Measurements from ENCODE around the gene SLC16A6.
"Not testable (repeated sequence)": the region's sequence is repeated elsewhere in the genome, so short reads cannot be mapped to it uniquely, and the experiment has no call there.

SLC16A6 gene

DNA sequence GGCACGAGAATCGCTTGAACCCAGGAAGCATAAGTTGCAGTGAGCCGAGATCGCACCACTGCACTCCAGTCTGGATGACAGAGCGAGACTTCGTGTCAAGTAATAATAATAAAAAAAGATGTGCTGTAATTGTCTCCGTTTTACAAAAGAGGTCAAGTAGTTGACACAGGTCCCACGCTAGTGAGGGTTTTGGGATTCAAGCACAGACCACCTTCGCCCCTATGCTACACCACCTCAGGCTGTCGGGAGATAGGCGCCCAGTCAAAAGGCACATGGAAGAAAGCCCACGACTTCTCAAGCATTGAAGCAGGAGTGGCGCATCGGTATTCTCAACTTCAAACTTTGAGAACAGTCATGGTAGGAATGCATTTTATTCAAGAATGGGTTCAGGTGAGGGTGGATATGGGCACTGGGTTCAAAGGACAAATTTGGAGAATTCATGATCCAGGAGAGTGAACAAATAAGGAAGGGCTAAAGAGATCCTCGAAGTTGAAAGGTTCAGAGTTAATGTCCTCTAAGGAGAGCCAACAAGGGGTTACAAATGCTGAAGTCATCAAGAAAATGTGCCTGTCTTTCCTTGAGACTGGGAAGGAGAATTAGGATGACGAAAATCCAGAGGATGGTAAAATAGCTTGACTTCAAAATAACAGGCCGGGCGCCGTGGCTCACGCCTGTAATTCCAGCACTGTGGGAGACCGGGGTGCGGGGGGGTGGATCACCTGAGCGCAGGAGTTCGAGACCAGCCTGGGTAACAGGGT lies 44.5 kb downstream of the SLC16A6 start:
- DNase-seq, result no peak

DNA sequence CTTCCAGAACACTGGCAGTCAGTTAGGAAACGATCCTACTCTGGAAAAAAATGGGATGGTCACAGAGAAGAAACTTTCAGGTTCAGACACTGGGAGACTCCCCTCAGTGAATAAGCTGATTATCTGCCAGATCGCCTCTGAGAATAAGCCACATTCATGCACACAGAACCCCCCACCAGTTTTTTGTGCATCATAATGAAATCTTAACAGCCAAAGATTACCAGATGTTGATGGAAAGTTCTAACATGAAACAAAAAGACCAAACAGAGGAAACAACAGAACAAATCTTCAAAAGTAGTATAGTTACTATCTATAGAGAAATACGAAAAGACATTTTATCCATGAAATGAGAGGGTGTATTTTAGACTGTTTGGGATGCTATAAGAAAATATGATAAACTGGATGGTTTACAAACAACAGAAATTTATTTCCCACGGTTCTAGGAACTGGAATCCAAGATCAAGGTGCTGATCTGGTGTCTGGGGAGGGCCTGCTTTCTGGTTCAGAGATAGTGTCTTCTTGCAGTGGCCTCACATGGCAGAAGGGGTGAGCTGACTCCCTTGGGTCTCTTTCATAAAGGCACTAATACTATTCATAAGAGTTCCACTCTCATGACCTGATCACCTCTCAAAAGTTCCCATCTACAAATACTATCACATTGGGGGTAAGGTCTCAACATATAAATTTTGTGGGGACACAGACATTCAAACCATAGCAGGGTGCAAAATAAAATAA lies 51.1 kb downstream of the SLC16A6 start:
- no peak for DNase-seq

DNA sequence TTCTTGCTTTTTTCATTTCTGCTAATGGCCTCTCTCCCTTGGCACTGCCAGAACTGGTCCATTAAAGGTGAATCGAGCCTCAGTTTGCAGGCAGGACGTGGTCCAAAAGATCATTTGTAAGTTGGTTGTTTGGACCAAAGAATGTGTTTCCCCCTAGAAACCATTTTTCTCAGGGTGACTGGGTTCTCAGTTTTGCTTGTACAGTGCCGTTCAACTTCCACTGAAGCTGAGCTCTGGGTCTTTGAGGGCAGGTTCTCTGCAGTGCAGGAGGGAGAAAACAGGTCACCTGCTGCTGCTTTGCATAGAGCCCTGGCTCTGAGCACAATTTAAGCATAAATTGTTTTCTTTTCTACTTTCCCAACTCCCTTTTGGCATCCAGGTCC lies 52.1 kb downstream of the SLC16A6 start:
- no peak for DNase-seq

DNA sequence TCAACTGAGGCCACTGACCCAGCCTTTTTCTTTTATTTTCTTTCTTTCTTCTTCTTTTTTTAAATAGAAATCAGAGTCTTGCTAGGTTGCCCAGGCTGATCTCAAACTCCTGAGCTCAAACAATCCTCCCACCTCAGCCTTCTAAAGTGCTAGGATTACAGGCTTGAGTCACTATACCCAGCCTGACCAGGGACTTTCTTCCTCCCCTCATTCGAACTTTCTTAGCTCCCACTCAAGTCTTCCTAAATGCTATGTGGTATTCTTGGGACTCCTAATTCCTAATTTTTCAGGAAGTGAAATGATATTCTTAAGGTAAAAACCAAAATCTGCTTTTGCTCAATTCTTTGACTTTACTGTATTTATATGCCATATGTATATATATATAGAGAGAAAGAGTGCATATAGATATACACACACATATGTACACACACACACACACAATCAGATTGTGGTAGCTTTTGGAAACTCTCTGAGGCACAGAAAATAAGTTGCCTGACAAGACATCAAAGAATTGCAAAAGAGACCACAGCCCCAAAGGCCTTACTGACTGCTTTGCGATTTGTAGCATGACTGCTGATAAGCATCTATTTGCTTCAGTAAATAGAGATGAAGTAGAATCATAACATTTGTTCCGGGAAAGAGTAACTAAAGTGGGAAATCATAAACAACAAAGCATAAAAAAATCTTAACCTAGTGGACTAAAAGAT lies 52.6 kb downstream of the SLC16A6 start:
- no peak for DNase-seq

DNA sequence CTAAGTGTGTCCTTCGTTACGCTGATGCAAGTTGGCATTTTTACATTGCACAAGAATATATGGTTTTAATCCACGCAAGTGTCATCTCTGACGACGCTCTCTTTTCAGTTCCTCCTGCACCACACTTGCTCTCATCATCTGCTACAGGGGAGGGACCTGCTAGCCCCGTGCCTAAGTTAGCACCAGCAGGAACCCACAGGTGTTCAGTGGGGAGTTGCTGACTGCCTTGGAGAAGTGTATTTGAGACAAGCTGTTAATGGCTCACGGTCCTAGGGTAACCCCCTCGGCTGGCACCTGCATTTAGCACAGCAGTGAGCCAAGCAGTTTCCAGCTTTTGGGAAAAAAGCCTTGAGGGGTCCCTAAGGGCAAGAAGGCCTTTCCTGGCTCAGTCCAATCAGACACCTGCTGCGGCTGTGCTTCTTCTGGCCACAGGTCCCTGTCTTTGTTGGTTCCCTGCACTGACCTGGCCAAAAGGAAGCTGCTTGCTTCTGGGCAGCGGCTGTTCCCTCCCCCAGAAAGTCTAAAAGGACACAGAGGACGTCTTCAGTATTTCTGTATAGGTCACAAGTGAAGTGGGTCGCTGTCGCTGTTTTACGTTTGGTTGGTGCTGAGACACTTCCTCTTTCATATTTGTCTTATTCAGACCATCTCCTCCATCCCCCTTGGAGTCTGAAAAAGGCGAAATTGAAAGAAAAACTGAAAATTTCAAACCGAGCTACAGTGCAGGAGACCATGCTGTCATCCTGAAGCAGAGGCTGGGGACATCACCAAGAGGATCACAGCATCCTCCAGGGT lies 53.4 kb downstream of the SLC16A6 start:
- not testable (repeated sequence) for DNase-seq

DNA sequence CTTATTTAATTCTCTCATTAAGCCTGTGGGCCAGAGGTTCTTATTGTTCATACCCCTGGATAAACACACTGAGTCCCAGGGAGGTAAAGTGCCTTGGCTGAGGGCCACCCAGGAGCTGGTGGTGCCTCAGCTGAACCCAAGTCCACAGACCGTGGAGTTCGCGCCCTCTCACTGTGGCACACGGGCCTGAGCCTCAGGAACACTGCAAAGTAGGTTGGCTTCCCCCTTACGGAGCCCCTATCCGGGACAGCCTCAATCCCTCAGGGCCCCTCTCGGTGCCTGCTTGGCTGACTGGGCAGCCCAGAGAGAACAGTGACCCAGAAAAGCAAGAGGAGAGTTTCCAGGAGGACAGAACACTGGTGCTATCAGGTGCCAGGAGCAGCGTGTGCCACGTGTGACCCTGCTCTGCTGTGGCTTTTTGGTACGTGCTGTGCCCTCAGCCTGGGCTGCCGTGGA lies 55.6 kb downstream of the SLC16A6 start:
- DNase-seq, result not testable (repeated sequence)

DNA sequence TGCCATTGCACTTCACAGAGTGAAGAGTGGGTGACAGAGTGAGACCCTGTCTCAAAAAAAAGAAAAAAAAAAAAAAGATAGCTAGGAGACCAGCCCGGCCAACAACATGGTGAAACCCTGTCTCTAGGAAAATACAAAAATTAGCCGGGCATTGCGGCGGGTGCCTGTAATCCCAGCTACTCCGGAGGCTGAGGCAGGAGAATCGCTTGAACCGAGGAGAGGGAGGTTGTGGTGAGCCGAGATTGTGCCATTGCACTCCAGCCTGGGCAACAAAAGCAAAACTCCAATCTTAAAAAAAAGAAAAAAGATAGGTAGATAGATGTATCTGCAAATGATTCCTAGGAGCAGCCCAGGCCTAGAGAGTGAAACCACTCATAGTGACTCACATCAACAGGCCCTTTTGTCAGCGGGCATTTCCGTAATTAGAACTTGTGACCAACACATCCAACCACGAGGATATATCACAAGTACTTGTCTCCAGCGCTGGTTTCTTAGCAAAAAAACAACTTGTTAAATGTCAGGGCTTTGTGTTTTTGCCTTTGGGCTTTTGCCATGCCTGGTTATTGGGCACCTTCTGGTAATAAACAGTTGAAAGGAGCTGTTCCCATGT lies 56.1 kb downstream of the SLC16A6 start:
- not testable (repeated sequence) for DNase-seq

DNA sequence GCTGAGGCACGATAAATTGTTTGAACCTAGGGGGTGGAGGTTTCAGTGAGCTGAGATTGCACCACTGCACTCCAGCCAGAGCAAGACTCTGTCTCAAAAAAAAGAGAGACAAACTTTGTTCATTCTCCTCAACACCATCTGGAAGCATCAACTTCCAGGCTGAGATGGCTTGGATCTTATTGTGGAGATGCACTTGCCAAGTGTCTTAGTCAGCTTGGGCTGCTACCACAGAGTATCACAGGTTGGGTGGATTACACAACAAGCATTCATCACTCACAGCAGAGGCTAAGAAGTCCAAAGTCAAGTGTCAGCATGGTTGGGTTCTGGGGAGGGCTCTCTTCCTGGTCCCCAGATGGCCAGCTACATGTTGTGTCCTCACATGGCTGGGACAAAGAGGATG lies 58.2 kb downstream of the SLC16A6 start:
- not testable (repeated sequence) for DNase-seq

DNA sequence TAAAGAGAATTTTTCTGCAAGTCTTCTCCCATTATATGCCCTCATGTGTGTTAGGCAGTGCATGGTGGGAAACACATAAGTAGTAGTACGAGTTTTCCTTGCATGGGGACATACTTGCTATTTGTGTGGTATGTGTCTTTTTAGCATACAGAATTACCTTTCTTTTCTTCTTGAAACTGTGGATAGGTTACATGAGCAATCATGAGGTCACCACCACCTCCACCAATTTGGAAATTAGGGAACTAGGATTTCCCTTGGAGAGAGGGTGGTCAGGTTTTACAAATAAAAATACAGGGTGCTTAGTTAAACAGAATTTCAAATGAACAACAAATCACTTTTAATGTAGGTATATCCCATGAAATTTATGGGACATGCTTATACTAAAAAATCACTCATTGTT lies 59.4 kb downstream of the SLC16A6 start:
- DNase-seq, result no peak

DNA sequence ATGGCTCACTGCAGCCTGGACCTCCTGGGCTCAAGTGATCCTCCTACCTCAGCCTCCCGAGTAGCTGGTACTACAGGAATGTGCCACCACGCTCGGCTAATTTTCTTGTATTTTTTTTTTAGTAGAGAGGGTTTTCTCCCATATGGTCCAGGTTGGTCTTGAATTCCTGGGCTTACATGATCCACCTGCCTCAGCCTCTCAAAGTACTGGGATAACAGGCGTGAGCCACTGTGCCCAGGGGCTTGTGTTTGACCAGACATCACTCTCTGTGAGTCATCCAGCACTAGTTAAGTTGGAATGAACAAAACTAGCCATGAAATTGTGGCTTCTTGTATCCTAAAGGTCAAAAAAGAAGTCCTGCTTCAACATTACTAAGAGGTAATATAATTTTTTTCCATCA lies 59.8 kb downstream of the SLC16A6 start:
- not testable (repeated sequence) for DNase-seq

DNA sequence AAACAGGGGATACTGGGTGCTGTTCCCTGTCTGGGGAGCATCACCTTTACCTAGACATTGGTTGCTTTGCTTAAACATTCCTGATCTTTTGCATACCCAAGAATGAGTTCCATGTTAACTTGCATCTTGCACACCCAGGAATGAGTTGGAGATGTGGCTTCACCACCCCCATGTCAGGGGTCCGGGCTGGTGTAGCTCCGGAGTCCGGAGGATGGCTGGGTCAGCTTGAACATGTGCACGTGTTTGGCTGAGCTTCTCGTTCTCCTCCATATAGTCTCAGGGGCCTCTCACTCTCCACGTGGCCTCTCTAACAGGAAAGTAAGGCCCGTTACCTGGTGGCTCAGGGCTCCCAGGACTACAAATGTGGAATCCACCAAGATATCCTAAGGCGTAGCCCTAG lies 61.3 kb downstream of the SLC16A6 start:
- DNase-seq, result no peak

DNA sequence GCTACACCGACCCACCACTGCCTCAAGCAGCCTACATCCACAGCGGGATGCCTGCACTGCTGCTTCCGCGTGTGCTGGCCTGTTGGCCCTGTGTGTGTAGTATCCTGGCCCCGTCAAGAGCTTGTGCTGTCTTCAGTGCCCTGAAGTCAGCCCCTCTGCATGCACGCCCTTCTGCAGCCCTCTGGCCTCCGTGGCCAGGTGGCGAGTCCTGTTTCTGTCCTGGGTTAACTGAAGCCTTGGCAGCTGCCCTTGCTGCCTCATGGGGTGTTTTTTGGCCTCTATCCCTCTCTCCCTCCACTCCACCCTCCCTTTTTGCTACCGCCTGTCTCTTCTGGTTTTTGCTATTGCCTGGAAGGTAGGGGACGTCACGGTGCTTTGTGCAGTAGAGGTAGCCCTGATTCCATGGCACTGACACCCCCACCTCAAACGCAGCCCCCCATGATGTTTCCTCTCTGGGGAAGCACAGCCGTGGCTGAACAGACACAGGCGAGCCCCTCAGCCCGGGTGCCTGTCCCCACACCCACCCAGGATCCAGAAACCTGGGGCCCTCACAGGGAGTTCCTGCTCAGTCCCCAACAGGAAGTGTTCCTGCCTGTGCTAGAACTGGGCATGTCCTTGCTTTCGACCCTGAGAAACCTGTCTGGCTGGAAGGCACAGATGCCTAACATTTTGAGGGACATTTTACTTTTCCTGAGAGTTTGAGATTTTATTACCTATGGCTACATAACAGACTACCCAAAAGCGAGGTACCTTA lies 61.9 kb downstream of the SLC16A6 start:
- DNase-seq, result no peak

DNA sequence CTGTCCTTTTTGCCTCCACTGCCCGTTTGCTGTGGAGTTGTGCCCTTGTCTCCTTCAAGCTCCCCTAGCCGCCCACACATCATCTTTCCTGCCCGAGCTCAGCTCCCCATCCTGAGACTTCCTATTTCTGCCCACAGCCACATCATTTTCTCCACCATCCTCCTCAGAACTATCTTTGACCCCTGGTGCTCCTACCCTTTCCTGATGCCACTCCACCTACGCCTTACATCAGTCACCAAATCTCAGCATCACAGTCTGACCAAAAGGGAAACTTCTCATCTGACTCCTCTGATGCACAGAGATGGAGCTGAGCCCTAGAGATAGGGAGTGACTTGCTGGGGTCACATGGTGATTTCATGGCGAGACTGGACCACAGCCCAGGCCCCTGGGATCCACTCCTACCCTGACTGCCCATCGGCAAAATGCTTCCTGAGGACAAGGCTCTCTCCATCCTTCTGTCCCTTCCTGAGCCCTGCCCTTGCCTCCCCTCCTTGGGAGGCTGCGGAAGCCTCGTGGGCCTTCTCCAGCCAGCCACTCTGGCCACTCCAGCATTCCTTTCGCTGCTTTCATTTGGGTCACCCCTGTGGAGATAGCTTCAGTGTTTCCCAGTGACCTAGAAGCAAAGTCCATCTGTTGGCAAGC lies 62.8 kb downstream of the SLC16A6 start:
- DNase-seq, result not testable (repeated sequence)

DNA sequence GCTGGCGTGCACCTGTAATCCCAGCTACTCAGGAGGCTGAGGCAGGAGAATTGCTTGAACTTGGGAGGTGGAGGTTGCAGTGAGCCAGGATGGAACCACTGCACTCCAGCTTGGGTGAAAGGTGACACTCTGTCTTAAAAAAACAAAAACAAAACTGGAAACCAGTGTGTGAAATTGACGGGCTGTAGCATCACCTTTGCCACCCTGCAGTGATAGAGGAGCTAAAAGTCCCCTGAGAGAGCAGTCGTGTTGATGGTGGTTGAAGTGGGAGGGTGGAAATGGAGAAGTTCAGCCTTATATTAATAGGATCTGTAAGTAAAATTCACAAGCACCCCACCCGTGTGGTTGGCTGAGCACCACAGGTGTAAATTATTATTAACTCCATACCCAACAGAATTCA lies 65.9 kb downstream of the SLC16A6 start:
- not testable (repeated sequence) for DNase-seq

DNA sequence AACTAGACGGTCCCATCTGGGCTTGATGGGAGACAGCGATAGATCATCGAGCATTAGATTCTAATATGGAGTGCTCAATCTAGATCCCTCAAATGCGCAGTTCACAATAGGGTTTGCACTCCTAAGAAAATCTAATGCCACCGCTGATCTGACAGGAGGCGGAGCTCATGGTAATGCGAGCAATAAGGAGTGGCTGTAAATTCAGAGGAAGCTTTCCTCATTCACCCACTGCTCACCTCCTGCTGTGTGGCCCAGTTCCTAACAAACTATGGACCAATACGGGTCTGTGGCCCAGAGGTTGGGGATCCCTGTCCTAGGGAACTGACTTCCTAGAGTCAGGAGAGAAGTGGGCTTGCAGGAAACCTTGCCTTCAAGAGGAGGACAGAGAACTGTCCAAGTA lies 68.3 kb downstream of the SLC16A6 start:
- no peak for DNase-seq

DNA sequence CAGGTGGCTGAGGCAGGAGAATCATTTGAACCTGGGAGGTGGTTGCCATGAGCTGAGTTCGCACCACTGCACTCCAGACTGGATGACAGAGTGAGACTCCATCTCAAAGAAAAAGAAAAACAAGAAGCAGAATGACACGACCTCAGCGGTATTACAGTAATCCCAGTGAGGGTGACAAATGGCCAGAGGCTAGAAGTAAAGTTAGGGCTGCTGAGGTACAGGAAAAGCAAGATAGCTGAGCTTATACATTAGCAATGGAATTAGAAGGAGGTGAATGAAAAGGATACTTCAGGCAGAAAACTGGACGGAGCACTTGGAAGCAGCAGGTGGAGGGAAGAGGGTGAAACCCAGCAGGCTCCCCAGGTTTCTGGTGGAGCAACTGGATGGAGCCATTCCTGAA lies 69.1 kb downstream of the SLC16A6 start:
- no peak for DNase-seq

DNA sequence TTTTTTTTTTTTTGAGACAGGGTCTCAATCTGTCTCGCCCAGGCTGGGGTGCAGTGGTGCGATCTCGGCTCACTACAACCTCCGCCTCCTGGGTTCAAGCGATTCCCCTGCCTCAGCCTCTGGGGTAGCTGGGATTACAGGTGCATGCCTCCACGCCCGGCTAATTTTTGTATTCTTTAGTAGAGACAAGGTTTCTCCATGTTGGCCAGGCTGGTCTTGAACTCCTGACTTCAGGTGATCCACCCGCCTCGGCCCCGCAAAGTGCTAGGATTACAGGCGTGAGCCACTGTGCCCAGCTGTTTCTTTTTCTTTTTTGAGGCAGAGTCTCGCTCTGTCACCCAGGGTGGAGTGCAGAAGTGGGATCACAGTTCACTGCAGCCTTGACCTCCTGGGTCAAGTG lies 70.1 kb downstream of the SLC16A6 start:
- DNase-seq, result not testable (repeated sequence)

DNA sequence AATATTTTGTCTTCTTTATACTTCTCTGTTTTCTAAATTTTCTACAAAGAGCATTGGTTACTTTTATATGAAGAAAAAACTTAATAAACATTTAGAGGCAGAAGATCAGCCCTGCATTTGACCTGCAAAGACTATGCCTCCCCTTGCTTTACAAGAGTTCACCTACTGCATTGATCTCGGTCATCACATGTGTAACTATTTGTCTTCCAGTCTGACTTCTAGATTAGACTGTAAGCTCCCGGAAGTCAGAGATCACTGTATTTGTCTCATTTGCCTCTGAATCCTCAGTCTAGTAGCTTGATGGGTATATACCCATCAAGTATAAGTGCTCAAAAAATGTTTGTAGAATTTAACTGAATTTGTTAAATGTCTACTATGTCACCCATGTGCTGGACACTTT lies 70.7 kb downstream of the SLC16A6 start:
- not testable (repeated sequence) for DNase-seq

DNA sequence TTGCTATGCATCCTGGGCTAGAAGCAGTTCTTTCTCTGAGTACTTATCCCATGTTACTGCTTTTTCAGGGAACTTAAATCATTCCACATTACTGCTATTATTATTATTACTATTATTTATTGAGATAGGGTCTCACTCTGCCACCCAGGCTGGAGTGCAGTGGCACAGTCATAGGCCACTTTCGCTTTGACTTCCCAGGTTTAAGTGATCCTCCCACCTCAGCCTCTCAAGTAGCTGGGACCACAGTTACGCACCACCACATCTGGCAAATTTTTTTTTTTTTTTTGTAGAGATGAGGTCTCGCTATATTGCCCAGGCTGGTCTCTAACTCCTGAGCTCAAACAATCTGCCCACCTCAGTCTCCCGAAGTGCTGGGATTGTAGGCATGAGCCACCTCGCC lies 71.5 kb downstream of the SLC16A6 start:
- not testable (repeated sequence) for DNase-seq
